K562 (cell line): ENCODE measurements around the gene ADGRA1. TPM values are rescaled to one million over a fixed set of nuclear protein-coding genes. Genes with fewer than 3 reads are reported as not detected.

Experiments used
- ATAC-seq: fragments of 200-7000 bp; cut with Tn5 transposase; 3 replicates; pipeline ENCODE4 v1.9.1; 2020; ENCODE audit warnings: moderate library complexity
- BruUV-seq: library from RNA; stranded (reverse); fragments of 400-500 nt; replicated peaks from 2 replicates; lab custom pipeline; 2021; lab: Mats Ljungman, UMichigan
- CTCF ChIA-PET: fragments of 300-600 bp; formaldehyde crosslinking; extraction: SDS; loops from one replicate; lab custom pipeline; 2021; ENCODE audit warnings: low intra/inter-chr PET ratio; lab: Yijun Ruan, JAX
- POLR2A ChIA-PET: fragments of 300-600, 350-650 bp; sonication (Branson Sonifier 250); formaldehyde crosslinking; extraction: SDS; loops from one replicate; lab custom pipeline; 2021; ENCODE audit warnings: antibody characterized with exemption, inconsistent platforms; lab: Yijun Ruan, JAX
- DNase-seq, 4 experiments: peaks; one replicate each; pipeline versions ENCODE4 v3.0.0 to v3.0.0-alpha.2; 2011 to 2018; ENCODE audit warnings: low spot score in 3 of 4, mixed read lengths in 3 of 4; ENCODE audit errors: extremely low read depth in 1 of 4
- FAIRE-seq: peaks from 2 replicates; lab custom pipeline; 2011; peaks lifted over from hg19 to GRCh38; lab: Jason Lieb, UNC
- H2AFZ ChIP-seq: 2 replicates; pipeline ENCODE4 v1.6.0; 2011; ENCODE audit warnings: low read depth, low read length, control low read depth, inconsistent platforms
- H3K27ac ChIP-seq: fragments of 200-600 bp; 3 replicates; pipeline ENCODE4 v1.8.0; 2011; ENCODE audit warnings: low read depth, mild to moderate bottlenecking, control low read depth, inconsistent platforms, low read length, moderate library complexity, mixed read lengths; ENCODE audit errors: extremely low read depth
- H3K27me3 ChIP-seq, 2 experiments: fragments of 300-600 bp in 1 of 2; 2 replicates in 1 of 2; 3 replicates in 1 of 2; pipeline versions ENCODE4 v1.6.0 to v1.8.0; 2011; ENCODE audit warnings: inconsistent platforms in 2 of 2, low read length in 2 of 2, mild to moderate bottlenecking in 1 of 2, mixed read lengths in 1 of 2, moderate library complexity in 1 of 2; ENCODE audit not compliant: control insufficient read depth in 2 of 2, insufficient read depth in 2 of 2
- H3K36me3 ChIP-seq: fragments of 300-600 bp; 3 replicates; pipeline ENCODE4 v1.8.0; 2011; ENCODE audit warnings: mild to moderate bottlenecking, low read length, inconsistent platforms; ENCODE audit not compliant: control insufficient read depth, insufficient read depth
- H3K4me1 ChIP-seq, 2 experiments: fragments of 200-600 bp in 1 of 2; replicated peaks in 1 of 2; 2 replicates in 1 of 2; 3 replicates in 1 of 2; pipeline versions ENCODE4 v1.5.1 to v1.8.0; 2011; ENCODE audit warnings: inconsistent platforms in 2 of 2, low read length in 2 of 2, mild to moderate bottlenecking in 1 of 2, mixed read lengths in 1 of 2, moderate library complexity in 1 of 2; ENCODE audit not compliant: control insufficient read depth in 2 of 2, insufficient read depth in 2 of 2
- H3K4me2 ChIP-seq: 2 replicates; pipeline ENCODE4 v1.6.1; 2011; ENCODE audit warnings: low read length, control low read depth, inconsistent platforms, mixed read lengths; ENCODE audit not compliant: insufficient read depth
- H3K4me3 ChIP-seq: fragments of 200-600 bp; sonication (generic), shearing (Covaris generic); 2 replicates; pipeline ENCODE4 v1.5.1; 2016; ENCODE audit warnings: control low read depth, inconsistent platforms
- H3K79me2 ChIP-seq: fragments of 200-600 bp; 3 replicates; pipeline ENCODE4 v1.8.0; 2011; ENCODE audit warnings: low read length, inconsistent platforms; ENCODE audit not compliant: control insufficient read depth, insufficient read depth
- H3K9ac ChIP-seq, 2 experiments: 2 replicates each; pipeline versions ENCODE4 v1.6.0 to v1.6.1; 2011; ENCODE audit warnings: low read depth in 2 of 2, low read length in 2 of 2, control low read depth in 1 of 2, inconsistent platforms in 1 of 2, mild to moderate bottlenecking in 1 of 2, mixed read lengths in 1 of 2; ENCODE audit not compliant: insufficient read depth in 1 of 2
- H3K9me1 ChIP-seq: one replicate; pipeline ENCODE4 v1.6.0; 2011; ENCODE audit warnings: inconsistent platforms, mild to moderate bottlenecking, low read length, moderate library complexity; ENCODE audit not compliant: control insufficient read depth, insufficient read depth
- H3K9me3 ChIP-seq: replicated peaks from 2 replicates; pipeline ENCODE4 v1.5.1; 2011; ENCODE audit warnings: low read depth, low read length, inconsistent platforms; ENCODE audit not compliant: control insufficient read depth, insufficient read depth
- H4K20me1 ChIP-seq: replicated peaks from 2 replicates; pipeline ENCODE4 v1.6.1; 2011; ENCODE audit warnings: low read length, inconsistent platforms, mixed read lengths; ENCODE audit not compliant: control insufficient read depth, insufficient read depth
- CBX1 ChIP-seq: sonication (generic); IDR thresholded peaks from 2 replicates; pipeline ENCODE4 v1.6.1; 2016; ENCODE audit warnings: antibody characterized with exemption, low read depth, mild to moderate bottlenecking
- CBX5 ChIP-seq: IDR thresholded peaks from 2 replicates; pipeline ENCODE4 v1.6.1; 2014; ENCODE audit warnings: low read depth, borderline replicate concordance
- ETV1 ChIP-seq: fragments of 450-650 bp; conservative IDR thresholded peaks from 2 replicates; pipeline ENCODE4 v1.6.1; 2016; ENCODE audit warnings: missing genetic modification characterization, control low read depth, low read depth, missing compliant biosample characterization
- IFI16 ChIP-seq: fragments of 250-450 bp; sonication (Bioruptor Pico); IDR thresholded peaks from 2 replicates; pipeline ENCODE4 v2.1.2; 2022; ENCODE audit warnings: mild to moderate bottlenecking, inconsistent platforms
- IRF2 ChIP-seq: sonication (generic); formaldehyde crosslinking; IDR thresholded peaks from 2 replicates; pipeline ENCODE4 v1.8.1; 2022; ENCODE audit warnings: mild to moderate bottlenecking, missing genetic modification reagents
- POLR3A ChIP-seq: IDR thresholded peaks from 2 replicates; pipeline ENCODE4 v1.6.1; 2011; ENCODE audit warnings: borderline replicate concordance, mild to moderate bottlenecking, moderate library complexity; ENCODE audit not compliant: insufficient read length, insufficient read depth; ENCODE audit errors: extremely low read depth
- RREB1 ChIP-seq: fragments of 250-450 bp; sonication (Bioruptor Pico); IDR thresholded peaks from 2 replicates; pipeline ENCODE4 v1.4.0; 2020
- ZNF140 ChIP-seq: fragments of 250-450 bp; sonication (Bioruptor Pico); IDR thresholded peaks from 2 replicates; pipeline ENCODE4 v1.8.0; 2021; ENCODE audit warnings: moderate library complexity, mild to moderate bottlenecking, inconsistent platforms
- WGBS: fragments of 100-300 bp; shearing (Covaris generic); methylation state at CpG from one replicate; pipeline ENCODE4 v1.1.6; 2016; ENCODE audit warnings: low coverage, mixed read lengths; ENCODE audit not compliant: insufficient coverage; ENCODE audit errors: missing lambda C conversion rate; 5-methylcytosine and 5-hydroxymethylcytosine counted together
- in situ Hi-C: fragments of 300-500 bp; cut with MboI; formaldehyde crosslinking; loops from 4 replicates; pipeline ENCODE4 v1.15.0; 2018; ENCODE audit warnings: inconsistent platforms, mixed read lengths
- intact Hi-C: fragments of 100-400 bp; cut with micrococcal nuclease; formaldehyde crosslinking; loops from 2 replicates; pipeline ENCODE4 v1.14.2; 2022
- polyA plus RNA-seq, 8 experiments: library from polyadenylated mRNA; depleted of rRNA in 4 of 8; stranded (reverse) in 5 of 8; unstranded in 3 of 8; fragments of >200 nt; fragmentation: Nextera tagmentation in 2 of 8; fragmentation: Illumina TruSeq in 1 of 8; extraction: Ambion mirVana in 2 of 8; extraction: Trizol in 1 of 8; gene quantifications; 2 replicates each; pipeline versions ENCODE4 v1.2.1 to v1.2.3, GENCODE V29; 2011 to 2014; ENCODE audit warnings: inconsistent platforms in 1 of 8, missing spikeins in 1 of 8
- total RNA-seq, 7 experiments: library from RNA; depleted of rRNA in 6 of 7; stranded (reverse); fragments of >200 nt in 6 of 7; fragmentation: Illumina TruSeq in 2 of 7; extraction: Trizol in 2 of 7; gene quantifications; 2 replicates each; pipeline versions ENCODE4 v1.2.1 to v1.2.3, GENCODE V29; 2011 to 2021; ENCODE audit warnings: low replicate concordance in 1 of 7

ADGRA1 gene
- total and polyA plus RNA-seq, 9 of the 15 experiments (the other 6 are each of a cell fraction or from before 2014, with no cell fraction given): not detected

- BruUV-seq: no TSS peak
- no peaks in the 10 kb centered on the region for H3K79me2 ChIP-seq
- H3K27ac ChIP-seq: no peak overlapping the region
- no peak overlapping the region for H3K9ac ChIP-seq
- H3K36me3 ChIP-seq: no peaks in the 10 kb centered on the region
- H4K20me1 ChIP-seq: no peaks in the 10 kb centered on the region
- WGBS: 2% methylated on average over 9 of the region's 15 CpGs
- peaks cover 5 to 47% of the 10 kb centered on the region in 2 experiments for H3K27me3 ChIP-seq
- H3K4me1 ChIP-seq: peaks cover 0 to 5% of the 10 kb centered on the region in 2 experiments; a peak in 1 of 5 replicates
- in situ Hi-C loops: no loop called here
- ChIA-PET POLR2A (no interaction called here), CTCF (no interaction called here)
- H3K9me3 ChIP-seq: no peaks in the 10 kb centered on the region
- intact Hi-C loops: no loop called here
- DNase-seq: no peak
- H2AFZ ChIP-seq: no peak overlapping the region
- no peak overlapping the region for H3K4me3 ChIP-seq
- no peak for TF ChIP-seq IFI16 (CRISPR knock-in tag)
- no peak for TF ChIP-seq POLR3A
- FAIRE-seq: no peak
- H3K9me1 ChIP-seq: no peaks in the 10 kb centered on the region
- no peak for ATAC-seq
- H3K4me2 ChIP-seq: no peak overlapping the region
These were observed 47.9 kb upstream of the ADGRA1 start for GRCh38 chr10:133039803-133040165.

GRCh38 chr10:133040198-133040597 lies 47.5 kb upstream of the ADGRA1 start:
- no TSS peak for BruUV-seq
- ATAC-seq (no peak), DNase-seq (no peak), FAIRE-seq (no peak)
- in situ Hi-C loops: no loop called here
- Histone ChIP-seq H3K9ac (no peak overlapping the region), H3K27me3 (peaks cover 5 to 51% of the 10 kb centered on the region in 2 experiments), H3K27ac (no peak overlapping the region), H3K4me1 (peaks cover 0 to 5% of the 10 kb centered on the region in 2 experiments; a peak in 1 of 5 replicates), H3K36me3 (no peaks in the 10 kb centered on the region), H3K4me3 (no peak overlapping the region), H3K9me1 (no peaks in the 10 kb centered on the region), H3K79me2 (no peaks in the 10 kb centered on the region), H4K20me1 (no peaks in the 10 kb centered on the region; the same call in 1 of the 2 replicates), H3K4me2 (no peak overlapping the region), H3K9me3 (no peaks in the 10 kb centered on the region), H2AFZ (no peak overlapping the region)
- 0% methylated on average over 7 of the region's 13 CpGs for WGBS
- CTCF ChIA-PET: no interaction called here
- POLR2A ChIA-PET: interaction anchor here (0.6 kb wide), 1 partner anchor 346 kb away, joined by 3 read pairs; no protein-coding TSS in a partner anchor
- intact Hi-C loops: no loop called here
- no peak for TF ChIP-seq IRF2 (CRISPR knock-in tag)
- no peak for TF ChIP-seq CBX1
- no peak for TF ChIP-seq ZNF140 (CRISPR knock-in tag)
- no peak for TF ChIP-seq RREB1 (CRISPR knock-in tag)
- no peak for TF ChIP-seq ETV1 (tag)
- TF ChIP-seq CBX5: no peak
